OCI-LY7 (cell line): ENCODE results near the gene GRIK2. TPM values are rescaled to one million over a fixed set of nuclear protein-coding genes. Genes with fewer than 3 reads are reported as not detected.

Experiments used
- BruUV-seq: library from RNA; stranded (reverse); fragments of 400-500 nt; replicated peaks from 2 replicates; lab custom pipeline; 2021; lab: Mats Ljungman, UMichigan
- CTCF ChIA-PET: fragments of 300-600 bp; sonication (Branson Sonifier 250); formaldehyde crosslinking; loops from one replicate; lab custom pipeline; 2022; ENCODE audit warnings: antibody characterized with exemption; ENCODE audit not compliant: unreplicated experiment; lab: Charles Lee
- POLR2A ChIA-PET: fragments of 300-600 bp; sonication (Branson Sonifier 250); formaldehyde crosslinking; loops from one replicate; lab custom pipeline; 2022; ENCODE audit warnings: antibody characterized with exemption; lab: Charles Lee
- DNase-seq: peaks from one replicate; pipeline ENCODE4 v3.0.0-alpha.2; 2015; ENCODE audit warnings: low spot score
- H2AFZ ChIP-seq: fragments of 200-600 bp; sonication (generic), shearing (Covaris generic); 2 replicates; pipeline ENCODE4 v1.6.1; 2014; ENCODE audit warnings: mild to moderate bottlenecking, antibody characterized with exemption, low read length, moderate library complexity
- H3K27ac ChIP-seq: fragments of 200-600 bp; sonication (generic); 2 replicates; pipeline ENCODE4 v1.5.1; 2014; ENCODE audit warnings: mixed run types, low read depth, mild to moderate bottlenecking, moderate library complexity, low read length, inconsistent platforms; ENCODE audit not compliant: poor library complexity, severe bottlenecking
- H3K36me3 ChIP-seq: fragments of 200-600 bp; sonication (generic); 2 replicates; pipeline ENCODE4 v1.6.1; 2014; ENCODE audit warnings: mild to moderate bottlenecking, antibody characterized with exemption, low read length, moderate library complexity, mixed read lengths; ENCODE audit not compliant: insufficient read depth
- H3K4me1 ChIP-seq: fragments of 200-600 bp; sonication (generic); 2 replicates; pipeline ENCODE4 v1.5.1; 2014; ENCODE audit warnings: mild to moderate bottlenecking, low read length; ENCODE audit not compliant: insufficient read depth, poor library complexity, severe bottlenecking
- H3K4me2 ChIP-seq: fragments of 200-600 bp; sonication (generic); 2 replicates; pipeline ENCODE4 v1.6.1; 2014; ENCODE audit warnings: mild to moderate bottlenecking, low read length
- H3K4me3 ChIP-seq: fragments of 200-600 bp; sonication (generic); 2 replicates; pipeline ENCODE4 v1.5.1; 2014; ENCODE audit warnings: mild to moderate bottlenecking, low read depth, low read length; ENCODE audit not compliant: poor library complexity, severe bottlenecking
- H3K79me2 ChIP-seq: fragments of 200-600 bp; sonication (generic); 2 replicates; pipeline ENCODE4 v1.6.1; 2016; ENCODE audit warnings: low read depth, mild to moderate bottlenecking, low read length, moderate library complexity, mixed read lengths; ENCODE audit not compliant: insufficient read depth
- H3K9me2 ChIP-seq: fragments of 200-600 bp; sonication (generic); 2 replicates; pipeline ENCODE4 v1.6.1; 2016; ENCODE audit warnings: mild to moderate bottlenecking, low read length, mixed read lengths; ENCODE audit not compliant: insufficient read depth
- H3K9me3 ChIP-seq: fragments of 200-600 bp; sonication (generic); 2 replicates; pipeline ENCODE4 v1.6.1; 2014; ENCODE audit warnings: mild to moderate bottlenecking, mixed run types, low read length, mixed read lengths
- H4K20me1 ChIP-seq: fragments of 200-600 bp; sonication (generic); 2 replicates; pipeline ENCODE4 v1.6.1; 2014; ENCODE audit warnings: mild to moderate bottlenecking, antibody characterized with exemption, low read length, moderate library complexity, mixed read lengths; ENCODE audit not compliant: insufficient read depth
- CTCF ChIP-seq: fragments of 200-600 bp; sonication (generic); conservative IDR thresholded peaks from 2 replicates; pipeline ENCODE4 v1.5.1; 2014; ENCODE audit warnings: mild to moderate bottlenecking, antibody characterized with exemption, low read length, moderate library complexity, mixed read lengths
- EZH2phosphoT487 ChIP-seq: fragments of 200-600 bp; sonication (generic); IDR thresholded peaks from 2 replicates; pipeline ENCODE4 v1.6.1; 2018; ENCODE audit warnings: low read depth, borderline replicate concordance, mild to moderate bottlenecking, mixed run types, antibody characterized with exemption, low read length, moderate library complexity, mixed read lengths
- intact Hi-C: fragments of 100-400 bp; cut with micrococcal nuclease; formaldehyde crosslinking; loops from one replicate; pipeline ENCODE4 v1.10.0; 2022; ENCODE audit not compliant: unreplicated experiment
- total RNA-seq, 2 experiments: library from RNA; depleted of rRNA in 1 of 2; stranded (reverse); fragments of >200 nt in 1 of 2; shearing (Covaris generic) in 1 of 2; gene quantifications; 2 replicates each; pipeline ENCODE4 v1.2.3, GENCODE V29; 2014 to 2022

Gene GRIK2
- total RNA-seq, 2 experiments from 2014 or later, result not detected

DNA sequence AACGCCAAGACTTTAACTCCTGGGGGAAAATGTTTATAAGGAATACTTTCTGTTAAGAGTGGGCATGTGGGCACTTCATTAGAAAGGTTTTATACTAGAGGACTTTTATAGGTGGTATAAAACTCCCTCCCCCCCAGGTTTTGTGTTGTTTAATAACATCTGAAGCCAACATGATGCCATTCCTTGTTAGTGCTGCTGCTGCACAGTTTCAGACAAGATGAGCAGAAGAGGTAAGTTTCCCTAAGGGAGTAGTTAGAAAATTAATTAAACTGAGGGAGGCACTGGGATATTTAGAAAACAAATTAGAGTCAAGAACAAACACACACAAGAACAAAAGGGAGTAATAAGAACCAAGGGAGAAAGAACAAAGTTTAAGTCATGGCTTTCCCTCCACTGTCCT, 362.4 kb downstream of the GRIK2 start:
- no peaks in the 10 kb centered on the region for H3K36me3 ChIP-seq
- DNase-seq, result no peak
- ChIA-PET CTCF (no interaction called here), POLR2A (no interaction called here)
- H3K4me3 ChIP-seq, result no peak overlapping the region
- intact Hi-C loops, result no loop called here
- no peaks in the 10 kb centered on the region for H3K9me3 ChIP-seq
- no peaks in the 10 kb centered on the region for H4K20me1 ChIP-seq
- no peak overlapping the region for H3K27ac ChIP-seq
- no peaks in the 10 kb centered on the region for H3K4me1 ChIP-seq
- BruUV-seq, result no TSS peak
- no peaks in the 10 kb centered on the region for H3K9me2 ChIP-seq
- no peak overlapping the region for H2AFZ ChIP-seq
- no peak overlapping the region for H3K4me2 ChIP-seq
- TF ChIP-seq EZH2phosphoT487, result no peak
- TF ChIP-seq CTCF, result no peak
- H3K79me2 ChIP-seq, result no peaks in the 10 kb centered on the region

DNA sequence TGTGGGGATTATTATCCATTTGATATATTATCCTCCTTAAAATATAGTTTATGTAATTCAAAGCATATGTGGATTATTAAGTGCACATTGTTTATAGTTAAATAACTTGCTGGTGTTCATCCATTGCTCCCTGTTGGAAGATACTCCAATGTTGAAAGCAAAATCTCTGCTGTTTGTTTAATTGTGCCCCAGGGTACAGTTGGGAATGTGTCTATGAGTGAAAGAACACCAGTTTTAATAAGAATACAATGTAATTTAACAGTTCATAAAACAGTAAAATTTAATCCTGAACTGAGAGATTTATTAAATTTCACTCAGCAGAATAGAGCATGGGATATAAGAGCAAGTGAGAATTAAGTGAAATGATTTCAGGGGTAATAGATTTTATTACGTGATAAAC, 364.9 kb downstream of the GRIK2 start:
- Histone ChIP-seq H3K9me2 (no peaks in the 10 kb centered on the region), H3K27ac (no peak overlapping the region), H3K9me3 (no peaks in the 10 kb centered on the region), H3K4me1 (no peaks in the 10 kb centered on the region), H3K4me2 (no peak overlapping the region), H3K36me3 (no peaks in the 10 kb centered on the region), H3K79me2 (no peaks in the 10 kb centered on the region), H3K4me3 (no peak overlapping the region), H2AFZ (no peak overlapping the region), H4K20me1 (no peaks in the 10 kb centered on the region)
- POLR2A ChIA-PET, result no interaction called here
- intact Hi-C loops, result no loop called here
- BruUV-seq, result no TSS peak
- TF ChIP-seq CTCF, result no peak
- no peak for TF ChIP-seq EZH2phosphoT487
- CTCF ChIA-PET, result no interaction called here
- no peak for DNase-seq

DNA sequence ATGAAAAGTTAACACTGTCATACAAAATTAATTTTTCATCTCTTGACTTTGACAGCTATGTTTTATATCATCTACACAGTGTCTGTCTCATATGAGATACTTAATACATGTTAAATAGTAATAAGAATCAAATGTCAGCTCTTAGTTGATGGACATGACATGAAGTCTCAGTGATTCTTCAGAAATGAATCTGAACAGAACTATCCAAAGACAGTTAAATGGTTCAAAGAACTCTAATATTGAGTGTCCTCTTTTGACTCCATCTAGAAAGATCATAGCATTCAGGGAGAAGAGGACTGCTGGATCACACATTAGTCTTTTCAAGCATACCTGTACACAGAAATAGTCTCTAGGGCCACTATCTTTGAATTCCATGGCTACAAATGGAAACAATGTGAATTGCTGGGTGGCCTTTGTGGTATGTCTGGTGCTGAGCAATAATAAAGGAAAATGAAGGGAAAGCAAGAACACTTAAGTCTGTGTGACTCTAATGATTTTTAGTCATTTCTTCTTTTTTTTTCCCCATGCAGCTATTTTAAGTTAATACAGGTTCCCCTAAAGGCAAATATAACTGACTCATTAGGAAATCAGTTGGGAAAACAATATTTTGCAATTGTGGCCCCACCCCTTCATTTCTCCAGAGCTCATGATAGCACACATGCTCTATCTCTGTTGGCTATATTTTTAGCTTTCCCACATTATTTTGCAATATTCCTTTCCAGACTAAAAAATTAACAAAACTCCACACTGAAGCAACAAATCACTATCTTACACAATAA, 367.5 kb downstream of the GRIK2 start:
- H2AFZ ChIP-seq, result no peak overlapping the region
- no TSS peak for BruUV-seq
- H3K79me2 ChIP-seq, result no peaks in the 10 kb centered on the region
- TF ChIP-seq CTCF (no peak), EZH2phosphoT487 (no peak)
- H3K9me2 ChIP-seq, result no peaks in the 10 kb centered on the region
- DNase-seq, result no peak
- ChIA-PET POLR2A (interaction anchor here (0.6 kb wide), 1 partner anchor 66 kb away, joined by 3 read pairs; no protein-coding TSS in a partner anchor), CTCF (no interaction called here)
- intact Hi-C loops, result no loop called here
- no peaks in the 10 kb centered on the region for H3K36me3 ChIP-seq
- no peaks in the 10 kb centered on the region for H3K9me3 ChIP-seq
- H4K20me1 ChIP-seq, result no peaks in the 10 kb centered on the region
- H3K4me1 ChIP-seq, result no peaks in the 10 kb centered on the region
- no peak overlapping the region for H3K4me3 ChIP-seq
- no peak overlapping the region for H3K27ac ChIP-seq
- H3K4me2 ChIP-seq, result no peak overlapping the region
